Neural cell (in vitro differentiated cells): ENCODE data around the gene USP25. TPM values are rescaled to one million over a fixed set of nuclear protein-coding genes. Genes with fewer than 3 reads are reported as not detected.

Experiments used
- H2AFZ ChIP-seq: fragments of 200-600, 300-800 bp; sonication (generic), shearing (Covaris generic); 2 replicates; pipeline ENCODE4 v1.6.0; 2014; ENCODE audit warnings: low read depth, mild to moderate bottlenecking, antibody characterized with exemption, low read length, moderate library complexity
- H3F3A ChIP-seq: fragments of 200-600 bp; shearing (Covaris generic); 2 replicates; pipeline ENCODE4 v1.6.1; 2016; ENCODE audit warnings: mild to moderate bottlenecking, moderate library complexity, mixed read lengths, antibody characterized with exemption, low read length; ENCODE audit not compliant: insufficient read depth, poor library complexity, severe bottlenecking
- H3K27ac ChIP-seq: fragments of 200-600, 300-800 bp; sonication (generic), shearing (Covaris generic); 2 replicates; pipeline ENCODE4 v1.5.1; 2014; ENCODE audit warnings: mild to moderate bottlenecking, low read length, moderate library complexity
- H3K27me3 ChIP-seq: fragments of 300-800, 200-600 bp; sonication (generic), shearing (Covaris generic); 2 replicates; pipeline ENCODE4 v1.6.0; 2014; ENCODE audit warnings: mild to moderate bottlenecking, low read depth, low read length, moderate library complexity; ENCODE audit not compliant: insufficient read depth
- H3K36me3 ChIP-seq: fragments of 300-800, 200-600 bp; sonication (generic), shearing (Covaris generic); 2 replicates; pipeline ENCODE4 v1.5.1; 2014; ENCODE audit warnings: mild to moderate bottlenecking, antibody characterized with exemption, low read length, moderate library complexity; ENCODE audit not compliant: insufficient read depth
- H3K4me2 ChIP-seq: fragments of 300-800, 200-600 bp; sonication (generic), shearing (Covaris generic); 2 replicates; pipeline ENCODE4 v1.6.0; 2014; ENCODE audit warnings: mild to moderate bottlenecking, low read length
- H3K4me3 ChIP-seq: fragments of 300-800, 200-600 bp; sonication (generic), shearing (Covaris generic); 2 replicates; pipeline ENCODE4 v1.5.1; 2014; ENCODE audit warnings: mild to moderate bottlenecking, low read length, moderate library complexity
- H3K79me2 ChIP-seq: fragments of 200-600 bp; shearing (Covaris generic); replicated peaks from 2 replicates; pipeline ENCODE4 v1.6.0; 2014; ENCODE audit warnings: mild to moderate bottlenecking, low read length, moderate library complexity; ENCODE audit not compliant: insufficient read depth
- H3K9ac ChIP-seq: fragments of 300-800, 200-600 bp; sonication (generic), shearing (Covaris generic); 2 replicates; pipeline ENCODE4 v1.6.1; 2016; ENCODE audit warnings: mild to moderate bottlenecking, low read length, mixed read lengths
- H3K9me2 ChIP-seq: fragments of 200-600 bp; shearing (Covaris generic); 2 replicates; pipeline ENCODE4 v1.6.1; 2016; ENCODE audit warnings: mild to moderate bottlenecking, low read length, mixed read lengths; ENCODE audit not compliant: insufficient read depth
- H3K9me3 ChIP-seq: fragments of 200-600, 300-800 bp; sonication (generic), shearing (Covaris generic); 2 replicates; pipeline ENCODE4 v1.6.1; 2016; ENCODE audit warnings: mild to moderate bottlenecking, mixed run types, low read length, moderate library complexity, mixed read lengths
- H4K20me1 ChIP-seq: fragments of 200-600 bp; shearing (Covaris generic); 2 replicates; pipeline ENCODE4 v1.6.1; 2016; ENCODE audit warnings: mild to moderate bottlenecking, mixed run types; ENCODE audit not compliant: insufficient read depth
- EP300 ChIP-seq: fragments of 450-650 bp; conservative IDR thresholded peaks from 2 replicates; pipeline ENCODE4 v1.6.1; 2014; ENCODE audit warnings: antibody characterized with exemption, mild to moderate bottlenecking, moderate library complexity; ENCODE audit not compliant: poor library complexity, severe bottlenecking
- EZH2 ChIP-seq: fragments of 200-600, 300-800 bp; shearing (Covaris generic), sonication (generic); IDR thresholded peaks from 2 replicates; pipeline ENCODE4 v1.6.1; 2014; ENCODE audit warnings: antibody characterized with exemption, low read length, borderline replicate concordance, mild to moderate bottlenecking; ENCODE audit not compliant: insufficient read depth, poor library complexity, severe bottlenecking
- MXI1 ChIP-seq: fragments of 450-650 bp; conservative IDR thresholded peaks from 2 replicates; pipeline ENCODE4 v1.6.1; 2014; ENCODE audit warnings: antibody characterized with exemption, mild to moderate bottlenecking; ENCODE audit not compliant: poor library complexity, severe bottlenecking
- POLR2AphosphoS5 ChIP-seq: IDR thresholded peaks from 2 replicates; pipeline ENCODE4 v1.6.1; 2012
- RAD21 ChIP-seq: fragments of 450-650 bp; conservative IDR thresholded peaks from 2 replicates; pipeline ENCODE4 v1.6.1; 2014; ENCODE audit warnings: antibody characterized with exemption, mild to moderate bottlenecking, moderate library complexity
- REST ChIP-seq: IDR thresholded peaks from 2 replicates; pipeline ENCODE4 v1.6.1; 2012; ENCODE audit warnings: borderline replicate concordance
- SMC3 ChIP-seq: fragments of 450-650 bp; conservative IDR thresholded peaks from 2 replicates; pipeline ENCODE4 v1.6.1; 2014; ENCODE audit warnings: antibody characterized with exemption, mild to moderate bottlenecking, moderate library complexity; ENCODE audit not compliant: poor library complexity
- TAF1 ChIP-seq: IDR thresholded peaks from 2 replicates; pipeline ENCODE4 v1.6.1; 2012; ENCODE audit warnings: low read depth
- polyA plus RNA-seq: library from polyadenylated mRNA; depleted of rRNA; stranded (reverse); fragments of >200 nt; gene quantifications from 2 replicates; pipeline ENCODE4 v1.2.3, GENCODE V29; 2014
- TF ChIP-seq, protein P1 (sequence below): fragments of 450-650 bp; IDR thresholded peaks from 2 replicates; pipeline ENCODE4 v1.5.1; 2014; ENCODE audit warnings: antibody characterized with exemption, mild to moderate bottlenecking, moderate library complexity; ENCODE audit not compliant: poor library complexity, severe bottlenecking

The USP25 gene
- polyA plus RNA-seq, 1 donor from 2014 or later: 19.2 TPM

- no peaks in the 10 kb centered on the region for H3K9me2 ChIP-seq
- no peak overlapping the region for H3K27ac ChIP-seq
- no peaks in the 10 kb centered on the region for H3K36me3 ChIP-seq
- no peak overlapping the region for H3K4me2 ChIP-seq
- no peaks in the 10 kb centered on the region for H3K27me3 ChIP-seq
- H3F3A ChIP-seq: no peaks in the 10 kb centered on the region
- H3K9me3 ChIP-seq: no peaks in the 10 kb centered on the region
- H3K79me2 ChIP-seq: no peaks in the 10 kb centered on the region
- no peaks in the 10 kb centered on the region for H4K20me1 ChIP-seq
- H3K4me3 ChIP-seq: no peak overlapping the region
- no peak overlapping the region for H2AFZ ChIP-seq
- TF ChIP-seq EZH2 (no peak), REST (no peak), SMC3 (no peak), MXI1 (no peak), EP300 (no peak), TAF1 (no peak), RAD21 (no peak), POLR2AphosphoS5 (no peak)
- TF ChIP-seq, protein P1, sequence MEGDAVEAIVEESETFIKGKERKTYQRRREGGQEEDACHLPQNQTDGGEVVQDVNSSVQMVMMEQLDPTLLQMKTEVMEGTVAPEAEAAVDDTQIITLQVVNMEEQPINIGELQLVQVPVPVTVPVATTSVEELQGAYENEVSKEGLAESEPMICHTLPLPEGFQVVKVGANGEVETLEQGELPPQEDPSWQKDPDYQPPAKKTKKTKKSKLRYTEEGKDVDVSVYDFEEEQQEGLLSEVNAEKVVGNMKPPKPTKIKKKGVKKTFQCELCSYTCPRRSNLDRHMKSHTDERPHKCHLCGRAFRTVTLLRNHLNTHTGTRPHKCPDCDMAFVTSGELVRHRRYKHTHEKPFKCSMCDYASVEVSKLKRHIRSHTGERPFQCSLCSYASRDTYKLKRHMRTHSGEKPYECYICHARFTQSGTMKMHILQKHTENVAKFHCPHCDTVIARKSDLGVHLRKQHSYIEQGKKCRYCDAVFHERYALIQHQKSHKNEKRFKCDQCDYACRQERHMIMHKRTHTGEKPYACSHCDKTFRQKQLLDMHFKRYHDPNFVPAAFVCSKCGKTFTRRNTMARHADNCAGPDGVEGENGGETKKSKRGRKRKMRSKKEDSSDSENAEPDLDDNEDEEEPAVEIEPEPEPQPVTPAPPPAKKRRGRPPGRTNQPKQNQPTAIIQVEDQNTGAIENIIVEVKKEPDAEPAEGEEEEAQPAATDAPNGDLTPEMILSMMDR: no peak
- H3K9ac ChIP-seq: no peak overlapping the region
These were observed 112.7 kb downstream of the USP25 start for GRCh38 chr21:15842565-15842880.

DNA sequence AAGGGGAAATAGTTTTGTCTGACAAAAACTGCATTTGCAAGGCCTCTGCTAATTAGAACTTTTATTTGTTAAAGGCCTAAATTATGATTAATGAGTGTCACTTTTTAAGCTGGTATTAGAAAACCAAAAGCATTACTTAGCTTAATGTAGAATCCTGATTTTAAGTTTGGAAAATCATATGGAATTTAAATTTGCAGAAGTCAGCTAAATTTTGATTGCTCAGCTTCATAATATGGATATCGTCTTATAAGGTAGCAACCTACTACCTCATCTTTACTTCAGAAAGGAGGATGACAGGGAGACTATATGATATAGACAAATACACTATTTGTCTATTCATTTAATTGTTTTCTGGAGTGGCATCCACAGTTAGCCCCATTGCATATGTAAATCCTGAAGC lies 114.0 kb downstream of the USP25 start:
- H3K27ac ChIP-seq: no peak overlapping the region
- H4K20me1 ChIP-seq: no peaks in the 10 kb centered on the region
- H3F3A ChIP-seq: no peaks in the 10 kb centered on the region
- no peaks in the 10 kb centered on the region for H3K79me2 ChIP-seq
- TF ChIP-seq POLR2AphosphoS5 (no peak), EP300 (no peak), RAD21 (no peak), EZH2 (no peak), SMC3 (no peak), MXI1 (no peak), REST (no peak), TAF1 (no peak)
- TF ChIP-seq, protein P1: no peak
- no peaks in the 10 kb centered on the region for H3K36me3 ChIP-seq
- H3K4me2 ChIP-seq: no peak overlapping the region
- H3K4me3 ChIP-seq: no peak overlapping the region
- no peak overlapping the region for H3K9ac ChIP-seq
- no peak overlapping the region for H2AFZ ChIP-seq
- no peaks in the 10 kb centered on the region for H3K9me3 ChIP-seq
- H3K27me3 ChIP-seq: no peaks in the 10 kb centered on the region
- no peaks in the 10 kb centered on the region for H3K9me2 ChIP-seq
